ENCODE data around the gene LMBR1.
A peak's percentile ranks its signal among the peaks of the same experiment; 100 is the strongest.
"Not testable (repeated sequence)": the region's sequence is repeated elsewhere in the genome, so short reads cannot be mapped to it uniquely, and the experiment has no call there.

The LMBR1 gene

DNA sequence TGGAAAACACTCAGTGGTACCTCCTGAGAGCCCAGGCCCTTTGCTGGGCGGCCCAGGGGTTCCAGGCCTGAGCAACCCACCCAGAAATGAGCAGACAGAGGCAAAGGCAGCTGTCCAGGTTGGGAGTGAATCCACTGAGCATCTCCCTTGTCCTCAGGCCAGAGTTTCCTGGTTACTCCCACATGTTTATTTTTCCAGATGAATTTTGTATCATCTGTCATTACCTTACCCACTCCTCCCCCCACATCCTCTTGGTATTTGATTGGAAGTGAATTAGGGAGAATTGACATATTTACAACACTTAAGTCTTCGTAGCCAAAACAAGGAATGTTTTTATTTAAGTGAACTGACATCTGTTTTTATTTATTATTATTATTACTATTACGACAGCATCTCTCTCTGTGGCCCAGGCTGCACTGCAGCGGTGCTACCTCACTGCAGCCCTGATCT is 13.2 kb upstream of the LMBR1 start:
- FAIRE-seq = peak; percentile 18

DNA sequence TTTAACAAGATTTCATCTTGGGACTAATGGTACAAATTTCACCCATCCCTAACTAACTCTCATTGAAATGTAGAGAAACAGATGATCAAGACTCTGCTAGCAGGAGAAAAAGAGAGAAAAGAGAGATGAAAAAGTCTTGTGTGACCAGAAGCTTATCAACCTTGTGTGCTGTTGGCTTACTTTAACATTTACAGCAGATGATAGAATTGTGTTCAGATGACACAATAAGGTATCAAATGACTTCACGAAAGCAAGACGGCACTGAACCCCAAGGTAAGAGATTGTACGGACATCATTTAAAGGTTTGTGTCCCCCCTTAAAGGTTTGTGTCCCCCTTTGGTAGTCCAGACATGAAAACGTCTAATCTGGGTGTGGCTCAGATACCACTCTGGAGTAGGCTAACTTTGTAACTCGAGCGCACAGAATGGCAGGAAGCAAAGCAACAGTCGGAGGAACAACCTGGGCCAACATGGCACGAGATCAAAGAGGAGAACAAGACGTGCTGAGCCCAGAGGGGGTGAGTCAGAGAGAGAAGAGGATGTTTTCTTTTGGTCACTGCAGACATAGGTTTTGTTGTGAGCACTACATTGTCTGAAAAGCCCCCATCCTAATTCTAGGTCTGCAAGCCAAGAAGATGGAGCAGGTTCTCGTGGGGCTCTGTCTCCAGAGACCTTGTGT is 10.4 kb upstream of the LMBR1 start:
- no peak for FAIRE-seq

GRCh38 chr7:156900093-156900492 is 7.1 kb upstream of the LMBR1 start:
- FAIRE-seq = not testable (repeated sequence)

DNA sequence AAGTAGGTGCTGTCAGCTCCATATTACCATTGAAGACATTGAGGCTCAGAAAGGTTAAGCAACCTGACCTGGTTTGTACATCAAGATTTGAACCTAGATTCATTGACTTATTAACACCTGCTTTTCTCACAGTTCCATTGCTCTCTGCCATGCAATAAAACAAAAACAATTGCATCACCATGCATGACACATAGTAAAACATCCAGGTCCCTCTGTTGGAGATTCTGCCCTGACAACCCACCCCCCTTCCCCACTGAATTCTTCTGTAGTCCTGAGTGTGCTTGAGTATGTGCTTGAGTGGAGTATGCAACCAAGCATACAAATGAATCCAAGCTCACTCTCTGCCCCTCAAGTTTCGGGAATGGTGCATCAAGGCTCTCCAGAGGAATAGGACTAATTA is 6.0 kb upstream of the LMBR1 start:
- FAIRE-seq = no peak

GRCh38 chr7:156897673-156898072 is 4.7 kb upstream of the LMBR1 start:
- FAIRE-seq = no peak

DNA sequence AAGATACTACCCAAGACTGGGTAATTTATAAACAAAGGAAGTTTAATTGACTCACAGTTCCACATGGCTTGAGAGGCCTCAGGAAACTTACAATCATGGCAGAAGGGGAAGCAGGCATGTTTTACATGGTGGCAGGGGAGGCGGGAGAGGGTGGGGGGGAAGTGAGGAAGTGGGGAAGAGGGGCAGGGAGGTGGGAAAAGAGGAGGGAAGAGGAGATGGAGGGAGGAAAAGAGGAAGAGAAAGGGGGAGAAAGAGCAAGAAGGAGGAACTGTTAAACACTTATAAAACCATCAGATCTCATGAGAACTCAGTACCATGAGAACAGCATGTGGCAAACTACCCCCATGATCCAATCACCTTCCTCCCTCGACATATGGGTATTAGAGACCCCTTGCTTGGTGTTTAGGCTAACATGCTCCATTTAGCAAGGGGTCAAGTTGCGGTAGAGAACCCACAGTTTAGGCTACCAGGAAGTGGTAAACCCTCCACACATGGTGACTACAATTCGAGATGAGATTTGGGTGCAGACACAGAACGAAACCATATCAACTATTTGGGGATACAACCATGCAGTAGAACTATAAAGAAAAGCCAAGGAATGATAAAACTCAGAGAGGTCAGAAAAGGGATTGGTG is 3.5 kb upstream of the LMBR1 start:
- FAIRE-seq = no peak

DNA sequence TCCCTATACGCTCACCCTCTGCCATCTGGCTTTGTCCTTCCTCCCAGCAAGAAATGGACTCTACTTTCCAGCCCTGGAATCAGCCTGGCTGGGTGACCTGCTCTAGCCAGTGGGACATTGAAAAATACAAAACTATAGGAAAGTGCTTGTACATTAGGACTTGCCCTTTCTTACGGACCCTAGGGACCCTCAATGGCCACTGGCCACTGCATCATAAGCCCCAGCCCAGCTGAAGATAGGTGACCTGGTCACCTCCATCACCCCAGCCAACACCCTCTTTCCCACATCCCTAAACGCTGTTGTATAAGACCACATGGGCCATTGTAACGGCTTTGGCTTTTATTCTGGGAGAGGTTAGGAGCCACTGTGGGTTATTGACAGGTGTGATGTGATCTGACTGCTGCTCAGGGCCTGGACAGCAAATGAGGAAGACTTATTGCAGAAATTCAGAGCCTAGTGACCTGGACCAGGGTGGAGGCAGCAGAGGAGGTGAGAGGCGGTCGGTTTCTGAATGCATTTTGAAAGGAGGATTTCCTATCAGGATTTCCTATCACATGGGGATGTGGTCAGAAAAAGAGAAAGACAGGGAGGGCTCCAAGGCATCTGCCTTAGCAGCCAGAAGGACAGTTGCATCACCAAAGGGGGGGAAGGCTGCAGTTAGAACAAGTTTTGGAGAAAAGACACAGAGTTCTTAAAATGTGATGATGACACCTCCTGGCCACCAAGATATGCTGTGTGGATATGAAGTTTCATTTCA is 2.2 kb upstream of the LMBR1 start:
- FAIRE-seq = no peak

- FAIRE-seq = no peak
These were observed 742 bp downstream of the LMBR1 start for GRCh38 chr7:156892081-156892800.

DNA sequence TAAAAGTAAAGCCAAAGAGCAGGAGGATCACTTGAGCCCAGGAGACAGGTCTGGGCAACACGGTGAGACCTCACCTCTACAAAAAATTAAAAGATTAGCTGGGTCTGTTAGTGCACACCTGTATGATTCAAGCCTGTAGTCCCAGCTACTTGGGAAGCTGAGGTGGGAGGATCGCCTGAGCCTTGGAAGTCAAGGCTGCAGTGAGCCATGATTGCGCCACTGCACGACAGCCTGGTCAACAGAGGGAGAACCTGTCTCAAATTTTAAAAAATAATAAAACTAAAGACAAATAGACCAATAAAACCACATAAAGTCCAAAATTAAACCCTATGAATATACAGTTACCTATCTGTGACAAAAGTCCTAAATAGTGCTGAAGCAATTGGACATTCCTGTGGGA is 3.2 kb downstream of the LMBR1 start:
- no peak for FAIRE-seq

- FAIRE-seq = no peak
These were observed 3.9 kb downstream of the LMBR1 start for GRCh38 chr7:156889089-156889488.

- FAIRE-seq = no peak
These were observed 6.8 kb downstream of the LMBR1 start for GRCh38 chr7:156886020-156886795.

GRCh38 chr7:156881679-156882078 is 11.3 kb downstream of the LMBR1 start:
- FAIRE-seq = no peak

DNA sequence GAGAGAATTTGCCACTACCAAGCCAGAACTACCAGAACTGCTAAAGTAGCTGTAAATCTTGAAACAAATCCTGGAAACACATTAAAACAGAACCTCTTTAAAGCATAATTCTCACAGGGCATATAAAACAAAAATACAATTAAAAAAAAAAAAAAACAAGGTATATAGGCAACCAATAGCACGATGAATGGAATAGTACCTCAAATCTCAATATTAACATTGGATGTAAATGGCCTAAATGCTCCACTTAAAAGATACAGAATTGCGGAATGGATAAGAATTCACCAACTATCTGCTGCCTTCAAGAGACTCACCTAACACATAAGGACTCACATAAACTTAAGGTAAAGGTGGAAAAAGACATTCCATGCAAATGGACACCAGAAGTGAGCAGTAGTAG is 17.2 kb downstream of the LMBR1 start:
- FAIRE-seq = no peak

GRCh38 chr7:156868363-156868762 is 24.6 kb downstream of the LMBR1 start:
- FAIRE-seq = not testable (repeated sequence)

DNA sequence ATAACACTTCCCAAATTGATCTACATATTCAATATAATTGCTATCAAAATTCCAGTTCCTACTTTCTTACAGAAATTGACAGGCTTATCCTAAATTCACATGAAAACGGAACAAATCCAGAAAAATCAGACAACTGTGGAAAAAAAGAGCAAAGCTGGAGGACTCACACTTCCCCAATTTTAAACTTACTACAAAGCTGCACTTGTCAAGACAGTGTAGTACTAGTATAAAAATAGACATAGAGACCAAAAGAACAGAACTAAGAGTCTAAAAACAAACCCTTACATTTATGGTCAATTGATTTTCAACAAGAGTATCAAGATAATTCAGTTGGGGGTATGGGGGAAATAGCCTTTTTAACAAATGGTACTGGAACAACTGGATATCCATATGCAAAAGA is 27.5 kb downstream of the LMBR1 start:
- FAIRE-seq = no peak

GRCh38 chr7:156862022-156862421 is 31.0 kb downstream of the LMBR1 start:
- not testable (repeated sequence) for FAIRE-seq

DNA sequence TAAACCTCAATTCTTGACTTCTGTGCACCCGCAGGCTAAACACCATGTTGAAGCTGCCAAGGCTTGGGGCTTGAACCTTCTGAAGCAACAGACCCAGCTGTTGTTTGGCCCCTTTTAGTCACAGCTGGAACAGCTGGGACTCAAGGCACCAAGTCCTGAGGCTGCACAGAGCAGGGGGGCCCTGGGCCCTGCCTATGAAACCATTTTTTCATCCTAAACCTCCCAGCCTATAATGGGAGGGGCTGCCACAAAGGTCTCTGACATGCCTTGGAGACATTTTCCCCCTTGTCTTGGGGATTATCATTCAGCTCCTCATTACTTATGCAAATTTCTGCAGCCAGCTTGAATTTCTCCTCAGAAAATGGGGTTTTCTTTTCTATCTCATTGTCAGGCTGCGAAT is 31.8 kb downstream of the LMBR1 start:
- no peak for FAIRE-seq

DNA sequence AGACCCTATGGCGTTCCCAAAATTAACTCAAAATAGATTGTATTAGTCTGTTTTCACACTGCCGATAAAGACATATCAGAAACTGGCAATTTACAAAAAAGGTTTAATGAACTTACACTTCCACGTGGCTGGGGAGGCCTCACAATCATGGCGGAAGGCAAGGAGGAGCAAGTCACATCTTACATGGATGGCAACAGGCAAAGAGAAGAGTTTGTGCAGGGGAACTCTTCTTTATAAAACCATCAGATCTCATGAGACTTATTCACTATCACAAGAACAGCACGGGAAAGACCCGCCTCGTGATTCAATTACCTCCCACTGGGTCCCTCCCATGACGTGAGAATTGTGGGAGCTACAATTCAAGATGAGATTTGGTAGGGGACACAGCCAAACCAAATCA is 32.9 kb downstream of the LMBR1 start:
- not testable (repeated sequence) for FAIRE-seq

- no peak for FAIRE-seq
These were observed 34.5 kb downstream of the LMBR1 start for GRCh38 chr7:156858523-156858922.

GRCh38 chr7:156857757-156858156 is 35.2 kb downstream of the LMBR1 start:
- FAIRE-seq = no peak

DNA sequence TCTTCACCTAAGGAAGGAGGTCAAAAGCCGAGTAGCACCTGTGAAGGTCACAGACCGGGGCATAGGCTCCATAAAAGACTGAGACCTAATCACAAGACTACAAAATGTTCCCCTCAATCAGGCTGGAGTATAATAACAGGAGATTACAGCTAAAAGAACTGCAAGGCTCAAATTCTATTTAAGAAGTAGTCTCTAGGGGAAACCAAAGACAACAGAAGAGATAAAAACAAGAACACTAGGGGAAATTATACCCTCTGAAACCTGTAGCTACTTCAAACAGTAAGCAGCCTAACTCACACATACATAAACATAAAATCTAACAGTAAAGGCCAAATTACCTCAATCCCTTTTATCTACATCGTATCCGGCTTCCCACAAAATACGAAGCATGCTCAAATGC is 38.3 kb downstream of the LMBR1 start:
- FAIRE-seq = no peak

GRCh38 chr7:156848979-156849378 is 44.0 kb downstream of the LMBR1 start:
- FAIRE-seq = no peak
